ENCODE data around the gene NOS1. TPM values are rescaled to one million over a fixed set of nuclear protein-coding genes. Genes with fewer than 3 reads are reported as not detected.
"Not testable (repeated sequence)": the region's sequence is repeated elsewhere in the genome, so short reads cannot be mapped to it uniquely, and the experiment has no call there.

NOS1 gene
- total RNA-seq: not detected in 2 replicates

- intact Hi-C loops (cut with micrococcal nuclease): loop anchor here (5.0 kb wide), 1 partner anchor 1434 kb away; no protein-coding TSS in a partner anchor
Observed at GRCh38 chr12:117361347-117361751, at the start of gene NOS1. TSS of gene NOS1 (minus strand) at chr12:117361626. CDS start at chr12:117331069, 30,557 bp downstream.

- intact Hi-C loops (cut with micrococcal nuclease): no loop called here
Observed at GRCh38 chr12:117409286-117409685, 47.9 kb upstream of the NOS1 start.

- intact Hi-C loops (cut with micrococcal nuclease): no loop called here
Observed at GRCh38 chr12:117408161-117408791, 46.9 kb upstream of the NOS1 start.

GRCh38 chr12:117404940-117405339 lies 43.5 kb upstream of the NOS1 start:
- intact Hi-C loops (cut with micrococcal nuclease): no loop called here

- intact Hi-C loops (cut with micrococcal nuclease): no loop called here
Observed at GRCh38 chr12:117404203-117404853, 42.9 kb upstream of the NOS1 start.

GRCh38 chr12:117403586-117404139 lies 42.2 kb upstream of the NOS1 start:
- intact Hi-C loops (cut with micrococcal nuclease): no loop called here

- intact Hi-C loops (cut with micrococcal nuclease): no loop called here
Observed at GRCh38 chr12:117402363-117402762, 40.9 kb upstream of the NOS1 start.

- intact Hi-C loops (cut with micrococcal nuclease): no loop called here
Observed at GRCh38 chr12:117400912-117401311, 39.5 kb upstream of the NOS1 start.

- intact Hi-C loops (cut with micrococcal nuclease): not testable (repeated sequence)
Observed at GRCh38 chr12:117398482-117398881, 37.1 kb upstream of the NOS1 start.

GRCh38 chr12:117395766-117396165 lies 34.3 kb upstream of the NOS1 start:
- intact Hi-C loops (cut with micrococcal nuclease): no loop called here

- intact Hi-C loops (cut with micrococcal nuclease): no loop called here
Observed at GRCh38 chr12:117394491-117394890, 33.1 kb upstream of the NOS1 start.

- intact Hi-C loops (cut with micrococcal nuclease): no loop called here
Observed at GRCh38 chr12:117393656-117394055, 32.2 kb upstream of the NOS1 start.

GRCh38 chr12:117390866-117391265 lies 29.4 kb upstream of the NOS1 start:
- intact Hi-C loops (cut with micrococcal nuclease): no loop called here

- intact Hi-C loops (cut with micrococcal nuclease): no loop called here
Observed at GRCh38 chr12:117388951-117389446, 27.6 kb upstream of the NOS1 start.

- intact Hi-C loops (cut with micrococcal nuclease): no loop called here
Observed at GRCh38 chr12:117387832-117388231, 26.4 kb upstream of the NOS1 start.

- intact Hi-C loops (cut with micrococcal nuclease): no loop called here
Observed at GRCh38 chr12:117384735-117385134, 23.3 kb upstream of the NOS1 start.

- intact Hi-C loops (cut with micrococcal nuclease): no loop called here
Observed at GRCh38 chr12:117380083-117380482, 18.7 kb upstream of the NOS1 start.

GRCh38 chr12:117377758-117378157 lies 16.3 kb upstream of the NOS1 start:
- intact Hi-C loops (cut with micrococcal nuclease): no loop called here

- intact Hi-C loops (cut with micrococcal nuclease): no loop called here
Observed at GRCh38 chr12:117370588-117370987, 9.2 kb upstream of the NOS1 start.

GRCh38 chr12:117370000-117370399 lies 8.6 kb upstream of the NOS1 start:
- intact Hi-C loops (cut with micrococcal nuclease): loop anchor here (5.0 kb wide), 2 partner anchors 133 to 487 kb away; no protein-coding TSS in a partner anchor

GRCh38 chr12:117367006-117367638 lies 5.7 kb upstream of the NOS1 start:
- intact Hi-C loops (cut with micrococcal nuclease): loop anchor here (1.0 to 5.0 kb wide), 3 partner anchors 130 to 490 kb away; no protein-coding TSS in a partner anchor
